NB4 (cell line): ENCODE results near the gene C12orf42.

Experiments used
- CTCF ChIP-seq: IDR thresholded peaks from one replicate; pipeline ENCODE4 v1.5.1; 2012; ENCODE audit warnings: low read depth, low read length
- MYC ChIP-seq: IDR thresholded peaks from 2 replicates; pipeline ENCODE4 v1.6.1; 2011; ENCODE audit warnings: low read depth, low read length
- POLR2A ChIP-seq: IDR thresholded peaks from 2 replicates; pipeline ENCODE4 v1.6.1; 2011; ENCODE audit warnings: mild to moderate bottlenecking; ENCODE audit not compliant: insufficient read length; ENCODE audit errors: extremely low read depth
- TF ChIP-seq, protein P1 (sequence below): IDR thresholded peaks from 2 replicates; pipeline ENCODE4 v1.6.1; 2011; ENCODE audit warnings: low read depth, low read length

DNA sequence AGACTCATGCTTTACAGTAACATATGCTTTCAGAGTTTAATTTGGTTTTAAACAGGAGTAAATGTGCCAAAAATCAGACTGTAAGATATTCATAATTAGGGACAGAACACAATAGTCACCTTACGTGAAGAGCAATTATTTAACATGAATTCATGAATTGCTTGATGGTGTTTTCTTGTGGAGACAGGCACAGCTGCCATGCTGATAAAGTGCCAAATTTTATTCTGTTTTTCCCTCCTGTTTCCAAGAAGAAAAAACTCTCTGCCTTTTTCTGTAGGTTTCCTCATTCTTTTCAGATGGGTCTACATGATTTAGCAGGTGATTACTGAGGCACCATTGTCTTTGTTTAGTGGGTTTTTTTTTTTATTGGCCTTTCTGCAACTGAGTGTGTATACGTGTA lies 80.1 kb downstream of the C12orf42 start:
- TF ChIP-seq, protein P1, sequence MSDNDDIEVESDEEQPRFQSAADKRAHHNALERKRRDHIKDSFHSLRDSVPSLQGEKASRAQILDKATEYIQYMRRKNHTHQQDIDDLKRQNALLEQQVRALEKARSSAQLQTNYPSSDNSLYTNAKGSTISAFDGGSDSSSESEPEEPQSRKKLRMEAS: no peak
- no peak for TF ChIP-seq CTCF
- TF ChIP-seq POLR2A: no peak
- TF ChIP-seq MYC: no peak
